ENCODE data around the gene NCOA5. TPM values are rescaled to one million over a fixed set of nuclear protein-coding genes. Genes with fewer than 3 reads are reported as not detected.

NCOA5 gene
- total and polyA plus RNA-seq, 9 of the 15 experiments (the other 6 are each of a cell fraction or from before 2014, with no cell fraction given) = 3.9 to 22.8 (median 13.8) TPM

DNA sequence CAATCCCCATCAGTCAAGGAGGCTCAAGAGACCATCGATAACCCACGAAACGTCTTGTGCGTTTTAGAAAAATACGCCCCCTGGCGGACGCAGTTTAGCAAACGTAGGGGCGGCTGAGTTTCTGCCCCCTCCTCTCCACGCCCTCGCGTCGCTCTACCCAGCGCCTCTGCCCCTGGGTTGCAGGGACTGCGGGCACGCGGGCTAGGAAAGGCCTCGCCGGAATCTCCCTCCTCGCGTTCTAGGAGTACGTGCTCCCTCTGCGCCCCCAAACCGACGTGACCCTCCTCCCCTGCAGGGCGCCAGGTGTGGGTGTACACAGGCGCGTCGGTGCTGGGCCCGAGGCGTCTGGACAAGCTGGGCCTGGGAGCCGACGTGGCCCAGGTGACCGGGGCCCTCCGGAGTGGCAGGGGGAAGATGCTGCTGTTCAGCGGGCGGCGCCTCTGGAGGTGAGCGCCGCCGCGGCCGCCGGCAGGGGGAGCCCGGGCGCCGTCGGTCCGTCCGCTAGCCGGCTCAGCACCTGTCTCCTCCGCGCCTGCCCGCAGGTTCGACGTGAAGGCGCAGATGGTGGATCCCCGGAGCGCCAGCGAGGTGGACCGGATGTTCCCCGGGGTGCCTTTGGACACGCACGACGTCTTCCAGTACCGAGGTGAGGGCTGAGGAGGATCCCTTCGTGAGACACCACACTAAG is 75.8 kb downstream of the NCOA5 start (continued):
- TF ChIP-seq, protein P1, sequence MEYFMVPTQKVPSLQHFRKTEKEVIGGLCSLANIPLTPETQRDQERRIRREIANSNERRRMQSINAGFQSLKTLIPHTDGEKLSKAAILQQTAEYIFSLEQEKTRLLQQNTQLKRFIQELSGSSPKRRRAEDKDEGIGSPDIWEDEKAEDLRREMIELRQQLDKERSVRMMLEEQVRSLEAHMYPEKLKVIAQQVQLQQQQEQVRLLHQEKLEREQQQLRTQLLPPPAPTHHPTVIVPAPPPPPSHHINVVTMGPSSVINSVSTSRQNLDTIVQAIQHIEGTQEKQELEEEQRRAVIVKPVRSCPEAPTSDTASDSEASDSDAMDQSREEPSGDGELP (CRISPR knock-in tag; IDR thresholded peaks at IDR 0.05; ENCODE audit: borderline replicate concordance) = peak; percentile 51; the same call in 1 of the 2 replicates
- TF ChIP-seq DPF2 (IDR thresholded peaks at IDR 0.05) = no peak
- TF ChIP-seq DNMT1 (IDR thresholded peaks at IDR 0.05) = no peak
- TF ChIP-seq CCAR2 (IDR thresholded peaks at IDR 0.05; ENCODE audit: low read depth, low read length) = no peak
- no peak for TF ChIP-seq PTBP1 (IDR thresholded peaks at IDR 0.05; ENCODE audit: low read depth, low read length)
- peak; percentile 29 for TF ChIP-seq MEIS2 (IDR thresholded peaks at IDR 0.05; ENCODE audit: partially characterized antibody)
- no peak for TF ChIP-seq CBFA2T2 (conservative IDR thresholded peaks at IDR 0.05)
- no peak for TF ChIP-seq HDAC1 (IDR thresholded peaks at IDR 0.05)
- TF ChIP-seq, protein P2, sequence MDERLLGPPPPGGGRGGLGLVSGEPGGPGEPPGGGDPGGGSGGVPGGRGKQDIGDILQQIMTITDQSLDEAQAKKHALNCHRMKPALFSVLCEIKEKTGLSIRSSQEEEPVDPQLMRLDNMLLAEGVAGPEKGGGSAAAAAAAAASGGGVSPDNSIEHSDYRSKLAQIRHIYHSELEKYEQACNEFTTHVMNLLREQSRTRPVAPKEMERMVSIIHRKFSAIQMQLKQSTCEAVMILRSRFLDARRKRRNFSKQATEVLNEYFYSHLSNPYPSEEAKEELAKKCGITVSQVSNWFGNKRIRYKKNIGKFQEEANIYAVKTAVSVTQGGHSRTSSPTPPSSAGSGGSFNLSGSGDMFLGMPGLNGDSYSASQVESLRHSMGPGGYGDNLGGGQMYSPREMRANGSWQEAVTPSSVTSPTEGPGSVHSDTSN (CRISPR knock-in tag; IDR thresholded peaks at IDR 0.05; ENCODE audit: low read depth) = no peak
- TF ChIP-seq, protein P2 (tag; conservative IDR thresholded peaks at IDR 0.05; ENCODE audit: low read depth) = 0 out of 2 replicates have a peak, but pooled peaks have one; percentile 38
- TF ChIP-seq IFI16 (CRISPR knock-in tag; IDR thresholded peaks at IDR 0.05) = no peak
- TF ChIP-seq CREB1 (IDR thresholded peaks at IDR 0.05) = no peak
- 0 out of 2 replicates have a peak, but pooled peaks have one; percentile 34 for TF ChIP-seq CREB1 (CRISPR knock-in tag; IDR thresholded peaks at IDR 0.05)
- TF ChIP-seq NELFE (IDR thresholded peaks at IDR 0.05; ENCODE audit: insufficient read depth, insufficient read length) = no peak
- no peak for TF ChIP-seq HNRNPK (IDR thresholded peaks at IDR 0.05; ENCODE audit: low read depth, low read length, poor library complexity, severe bottlenecking)
- no peak for TF ChIP-seq ATF1 (CRISPR knock-in tag; IDR thresholded peaks at IDR 0.05)
- TF ChIP-seq ATF1 (tag; IDR thresholded peaks at IDR 0.05) = peak; percentile 69
- no peak for TF ChIP-seq JUND (IDR thresholded peaks at IDR 0.05; ENCODE audit: borderline replicate concordance, low read depth, low read length)
- TF ChIP-seq JUND (tag; IDR thresholded peaks at IDR 0.05; ENCODE audit: borderline replicate concordance, low read depth, low read length) = no peak
- TF ChIP-seq, protein P3, sequence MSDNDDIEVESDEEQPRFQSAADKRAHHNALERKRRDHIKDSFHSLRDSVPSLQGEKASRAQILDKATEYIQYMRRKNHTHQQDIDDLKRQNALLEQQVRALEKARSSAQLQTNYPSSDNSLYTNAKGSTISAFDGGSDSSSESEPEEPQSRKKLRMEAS (CRISPR knock-in tag; IDR thresholded peaks at IDR 0.05) = peak; percentile 31; the same call in 1 of the 2 replicates
- no peak for TF ChIP-seq ZSCAN32 (CRISPR knock-in tag; IDR thresholded peaks at IDR 0.05)
- 0 out of 2 replicates have a peak, but pooled peaks have one; percentile 34 for TF ChIP-seq ZNF24 (IDR thresholded peaks at IDR 0.05)
- TF ChIP-seq, protein P4, sequence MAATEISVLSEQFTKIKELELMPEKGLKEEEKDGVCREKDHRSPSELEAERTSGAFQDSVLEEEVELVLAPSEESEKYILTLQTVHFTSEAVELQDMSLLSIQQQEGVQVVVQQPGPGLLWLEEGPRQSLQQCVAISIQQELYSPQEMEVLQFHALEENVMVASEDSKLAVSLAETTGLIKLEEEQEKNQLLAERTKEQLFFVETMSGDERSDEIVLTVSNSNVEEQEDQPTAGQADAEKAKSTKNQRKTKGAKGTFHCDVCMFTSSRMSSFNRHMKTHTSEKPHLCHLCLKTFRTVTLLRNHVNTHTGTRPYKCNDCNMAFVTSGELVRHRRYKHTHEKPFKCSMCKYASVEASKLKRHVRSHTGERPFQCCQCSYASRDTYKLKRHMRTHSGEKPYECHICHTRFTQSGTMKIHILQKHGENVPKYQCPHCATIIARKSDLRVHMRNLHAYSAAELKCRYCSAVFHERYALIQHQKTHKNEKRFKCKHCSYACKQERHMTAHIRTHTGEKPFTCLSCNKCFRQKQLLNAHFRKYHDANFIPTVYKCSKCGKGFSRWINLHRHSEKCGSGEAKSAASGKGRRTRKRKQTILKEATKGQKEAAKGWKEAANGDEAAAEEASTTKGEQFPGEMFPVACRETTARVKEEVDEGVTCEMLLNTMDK (IDR thresholded peaks at IDR 0.05; ENCODE audit: borderline replicate concordance, insufficient read depth, low read depth, low read length, poor library complexity, severe bottlenecking) = peak; percentile 83
- no peak for TF ChIP-seq ZNF140 (CRISPR knock-in tag; IDR thresholded peaks at IDR 0.05)
- no peak for TF ChIP-seq RFX1 (IDR thresholded peaks at IDR 0.05)
- no peak for TF ChIP-seq ZNF695 (CRISPR knock-in tag; IDR thresholded peaks at IDR 0.05)
